Gastroesophageal sphincter (tissue), 4 donors: Measurements from ENCODE around the gene LMF1. TPM values are rescaled to one million over a fixed set of nuclear protein-coding genes. Genes with fewer than 3 reads are reported as not detected.

Source experiments
- ATAC-seq: fragments of 150-250 bp; one replicate; pipeline ENCODE4 v1.9.1; 2016; ENCODE audit warnings: mild to moderate bottlenecking, moderate library complexity
- H3K27ac ChIP-seq, 4 donors: fragments of 200-600 bp; sonication (generic) in 3 of 4; 1 replicate in 3 of 4; 2 replicates in 1 of 4; pipeline ENCODE4 v1.5.1; 2016 to 2019
- H3K27me3 ChIP-seq: fragments of 200-600 bp; sonication (generic); one replicate; pipeline ENCODE4 v1.5.1; 2019
- H3K36me3 ChIP-seq, 2 donors: fragments of 200-600 bp; sonication (generic); one replicate each; pipeline ENCODE4 v1.5.1; 2019; ENCODE audit warnings: control low read depth in 1 of 2
- H3K4me1 ChIP-seq, 3 donors: fragments of 200-600 bp; sonication (generic); 1 replicate in 2 of 3; 2 replicates in 1 of 3; pipeline ENCODE4 v1.5.1; 2016 to 2019; ENCODE audit warnings: control low read depth in 2 of 3
- H3K4me3 ChIP-seq, 2 donors: fragments of 200-600 bp; sonication (generic); one replicate each; pipeline ENCODE4 v1.5.1; 2019; ENCODE audit warnings: mild to moderate bottlenecking in 1 of 2, moderate library complexity in 1 of 2
- H3K9me3 ChIP-seq, 3 donors: fragments of 200-600 bp; sonication (generic); one replicate each; pipeline ENCODE4 v1.5.1; 2017 to 2019; ENCODE audit warnings: control low read depth in 2 of 3
- EP300 ChIP-seq: sonication (generic); formaldehyde crosslinking; IDR thresholded peaks from one replicate; pipeline ENCODE4 v1.6.1; 2017; ENCODE audit warnings: antibody characterized with exemption, mild to moderate bottlenecking
- POLR2A ChIP-seq, 2 donors: fragments of 450-650 bp; IDR thresholded peaks; one replicate each; pipeline ENCODE4 v1.6.1; 2017; ENCODE audit warnings: antibody characterized with exemption in 2 of 2, mild to moderate bottlenecking in 2 of 2, moderate library complexity in 1 of 2
- POLR2AphosphoS5 ChIP-seq: sonication (generic); formaldehyde crosslinking; IDR thresholded peaks from one replicate; pipeline ENCODE4 v1.6.1; 2017; ENCODE audit warnings: antibody characterized with exemption
- WGBS, 2 donors: methylation state at CpG; one replicate each; pipeline ENCODE4 v1.1.5; 2018; ENCODE audit warnings: low coverage in 1 of 2; 5-methylcytosine and 5-hydroxymethylcytosine counted together
- total RNA-seq, 4 donors: library from RNA; depleted of rRNA; stranded (reverse); fragments of >200 nt; gene quantifications; one replicate each; pipeline ENCODE4 v1.1.0, GENCODE V29; 2016
- TF ChIP-seq, protein P1 (sequence below), 4 experiments: fragments of 200-600 bp in 2 of 4; fragments of 450-650 bp in 2 of 4; sonication (generic) in 1 of 4; IDR thresholded peaks; one replicate each; pipeline ENCODE4 v1.5.1; 2017 to 2019; ENCODE audit warnings: antibody characterized with exemption in 4 of 4, mild to moderate bottlenecking in 2 of 4, moderate library complexity in 2 of 4

LMF1 gene
- total RNA-seq, 4 donors from 2014 or later = 13.7 to 57.3 (median 20.9) TPM

DNA sequence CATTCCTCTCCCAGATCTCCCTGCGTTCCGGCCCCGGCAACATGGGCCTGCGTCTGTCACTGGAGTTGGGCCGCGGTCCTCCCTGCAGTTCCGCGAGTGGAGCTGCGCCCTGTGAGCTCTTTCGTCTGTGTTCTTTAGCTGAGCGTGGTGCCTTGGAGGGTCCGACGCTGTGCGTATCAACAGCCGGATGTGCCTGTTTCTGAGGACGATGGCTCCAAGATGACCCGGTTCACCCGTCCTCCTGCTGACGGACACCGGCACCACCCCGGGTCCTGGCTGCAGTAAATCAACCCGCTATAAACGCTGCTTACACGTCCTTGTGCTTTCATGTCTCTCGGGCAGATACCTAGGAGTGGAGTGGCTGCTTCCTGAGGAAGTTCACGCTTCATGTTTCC, 125.4 kb downstream of the LMF1 start:
- WGBS, 2 donors = 88% methylated on average over 19 of the region's 26 CpGs; no CpG with 5 or more reads in 1 of the 2 donors
- H3K9me3 ChIP-seq = no peaks in the 10 kb centered on the region
- no peak overlapping the region for H3K27ac ChIP-seq
- no peaks in the 10 kb centered on the region for H3K36me3 ChIP-seq
- H3K4me1 ChIP-seq = no peaks in the 10 kb centered on the region
- H3K27me3 ChIP-seq = peaks cover 38% of the 10 kb centered on the region
- no peak for ATAC-seq
- H3K4me3 ChIP-seq = no peak overlapping the region
- TF ChIP-seq POLR2A (IDR thresholded peaks at IDR 0.05) (no peak), POLR2AphosphoS5 (no peak), EP300 (no peak)
- TF ChIP-seq, protein P1, sequence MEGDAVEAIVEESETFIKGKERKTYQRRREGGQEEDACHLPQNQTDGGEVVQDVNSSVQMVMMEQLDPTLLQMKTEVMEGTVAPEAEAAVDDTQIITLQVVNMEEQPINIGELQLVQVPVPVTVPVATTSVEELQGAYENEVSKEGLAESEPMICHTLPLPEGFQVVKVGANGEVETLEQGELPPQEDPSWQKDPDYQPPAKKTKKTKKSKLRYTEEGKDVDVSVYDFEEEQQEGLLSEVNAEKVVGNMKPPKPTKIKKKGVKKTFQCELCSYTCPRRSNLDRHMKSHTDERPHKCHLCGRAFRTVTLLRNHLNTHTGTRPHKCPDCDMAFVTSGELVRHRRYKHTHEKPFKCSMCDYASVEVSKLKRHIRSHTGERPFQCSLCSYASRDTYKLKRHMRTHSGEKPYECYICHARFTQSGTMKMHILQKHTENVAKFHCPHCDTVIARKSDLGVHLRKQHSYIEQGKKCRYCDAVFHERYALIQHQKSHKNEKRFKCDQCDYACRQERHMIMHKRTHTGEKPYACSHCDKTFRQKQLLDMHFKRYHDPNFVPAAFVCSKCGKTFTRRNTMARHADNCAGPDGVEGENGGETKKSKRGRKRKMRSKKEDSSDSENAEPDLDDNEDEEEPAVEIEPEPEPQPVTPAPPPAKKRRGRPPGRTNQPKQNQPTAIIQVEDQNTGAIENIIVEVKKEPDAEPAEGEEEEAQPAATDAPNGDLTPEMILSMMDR (IDR thresholded peaks at IDR 0.05) = no peak

DNA sequence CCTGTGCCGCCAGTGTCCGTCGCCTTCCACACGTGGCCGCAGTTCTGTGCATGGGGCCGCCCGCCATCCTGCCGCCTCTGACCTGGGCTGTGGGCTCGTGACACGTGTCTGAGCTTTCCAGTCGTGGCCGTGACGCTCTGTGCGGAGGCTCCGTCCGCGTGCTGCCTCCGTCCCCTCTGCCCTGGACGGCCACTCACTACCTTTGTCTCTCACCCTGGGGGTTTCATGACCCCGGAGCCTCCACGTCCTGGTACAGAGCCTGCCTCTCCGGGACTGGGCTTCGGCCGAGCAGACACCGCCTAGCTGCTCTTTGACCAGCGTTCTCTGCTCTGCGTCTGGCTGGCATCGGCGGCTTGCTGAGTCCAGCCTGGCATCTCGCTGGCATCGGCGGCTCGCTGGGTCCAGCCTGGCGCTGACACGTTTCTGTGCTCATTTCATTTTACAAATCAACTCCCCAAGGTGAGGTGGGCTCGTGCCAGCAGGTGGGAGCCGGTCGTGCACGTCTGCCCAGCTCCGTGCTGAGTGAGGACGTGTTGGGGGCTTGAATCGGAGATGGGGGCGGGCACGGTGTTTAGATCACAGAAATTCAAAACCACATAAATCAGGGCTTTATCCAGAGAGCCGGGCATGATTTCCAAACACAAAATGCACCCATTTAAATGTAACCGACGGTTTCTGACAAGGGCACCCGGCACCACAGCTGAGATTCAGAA, 126.0 kb downstream of the LMF1 start:
- no peak for TF ChIP-seq EP300
- TF ChIP-seq, protein P1 (IDR thresholded peaks at IDR 0.05) = no peak
- TF ChIP-seq POLR2A (IDR thresholded peaks at IDR 0.05) = no peak
- no peak for TF ChIP-seq POLR2AphosphoS5
- peaks cover 44% of the 10 kb centered on the region for H3K27me3 ChIP-seq
- no peaks in the 10 kb centered on the region for H3K9me3 ChIP-seq
- H3K27ac ChIP-seq = no peak overlapping the region
- WGBS, 2 donors = 96 to 99% methylated on average over 11 to 19 of the region's 48 CpGs
- H3K4me3 ChIP-seq = no peak overlapping the region
- H3K36me3 ChIP-seq = no peaks in the 10 kb centered on the region
- no peaks in the 10 kb centered on the region for H3K4me1 ChIP-seq
- ATAC-seq = no peak

DNA sequence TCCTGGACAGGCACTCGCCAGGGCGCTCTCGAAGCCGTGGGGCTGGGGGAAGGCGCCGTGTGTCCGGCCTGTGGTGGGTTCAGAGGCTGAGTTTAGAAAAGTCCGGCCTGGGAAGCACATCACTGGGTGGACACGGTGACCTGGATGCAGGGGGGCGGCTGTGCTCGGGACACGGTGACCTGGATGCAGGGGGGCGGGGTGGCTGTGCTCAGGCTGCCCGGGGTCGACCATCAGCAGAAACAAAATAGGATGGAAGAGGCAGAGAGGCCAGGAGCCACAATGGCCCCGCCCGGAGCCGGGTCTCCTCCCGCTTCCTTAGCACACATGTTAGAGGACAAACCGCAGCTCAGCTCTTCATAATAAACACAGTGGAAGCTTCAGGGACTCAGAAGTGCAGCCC, 127.0 kb downstream of the LMF1 start:
- TF ChIP-seq POLR2A (IDR thresholded peaks at IDR 0.05) (no peak), EP300 (no peak), POLR2AphosphoS5 (no peak)
- TF ChIP-seq, protein P1 (IDR thresholded peaks at IDR 0.05) = no peak
- 63 to 77% methylated on average over 7 to 15 of the region's 20 CpGs for WGBS, 2 donors
- H3K36me3 ChIP-seq = no peaks in the 10 kb centered on the region
- H3K4me1 ChIP-seq = no peaks in the 10 kb centered on the region
- ATAC-seq = no peak
- no peak overlapping the region for H3K4me3 ChIP-seq
- no peaks in the 10 kb centered on the region for H3K9me3 ChIP-seq
- H3K27me3 ChIP-seq = peaks cover 54% of the 10 kb centered on the region
- no peak overlapping the region for H3K27ac ChIP-seq

DNA sequence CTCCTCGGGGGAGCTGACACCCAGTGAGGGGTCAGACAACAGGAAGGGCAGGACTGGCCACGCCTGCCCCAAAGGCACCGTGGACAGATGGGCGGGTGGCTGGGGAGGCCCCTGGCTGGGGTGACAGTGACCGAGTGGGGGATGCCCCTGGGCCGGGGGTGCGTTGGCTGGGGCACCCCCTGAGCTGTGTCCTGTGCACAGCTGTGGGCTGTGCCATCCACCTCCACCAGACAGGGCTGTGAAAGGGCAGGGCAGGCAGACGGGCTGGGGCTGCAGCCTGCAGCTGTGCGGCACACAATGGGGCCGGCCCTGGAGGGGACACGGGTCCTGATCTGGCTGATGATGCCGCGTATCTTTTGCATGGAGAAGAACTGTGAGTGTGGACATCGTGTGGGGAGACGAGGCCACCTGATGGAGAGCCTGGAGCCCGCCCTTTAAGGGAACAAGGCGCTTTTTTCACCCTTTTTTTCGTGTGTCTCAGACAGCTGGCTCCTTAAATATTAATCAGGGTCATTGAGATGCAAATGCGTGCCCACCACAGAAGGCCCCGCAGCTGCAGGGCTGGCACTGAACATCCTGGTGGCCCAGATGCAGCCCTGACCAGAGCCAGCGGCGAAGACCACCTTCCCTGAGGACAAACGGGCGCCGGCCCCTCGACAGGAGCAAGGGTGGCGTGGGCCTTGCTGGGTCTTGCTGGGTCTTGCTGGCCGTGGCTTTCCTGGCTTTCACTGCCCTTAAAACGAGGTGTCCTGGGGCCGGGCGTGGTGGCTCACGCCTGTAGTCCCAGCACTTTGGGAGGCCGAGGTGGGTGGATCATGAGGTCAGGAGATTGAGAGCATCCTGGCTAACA, 127.8 kb downstream of the LMF1 start:
- H3K9me3 ChIP-seq = peaks cover 0 to 1% (median 0%) of the 10 kb centered on the region in 3 donors
- H3K4me3 ChIP-seq = no peak overlapping the region
- H3K27me3 ChIP-seq = peaks cover 57% of the 10 kb centered on the region
- TF ChIP-seq, protein P1 (IDR thresholded peaks at IDR 0.05) = no peak
- TF ChIP-seq EP300 = no peak
- no peak for TF ChIP-seq POLR2A (IDR thresholded peaks at IDR 0.05)
- no peak for TF ChIP-seq POLR2AphosphoS5
- H3K4me1 ChIP-seq = no peaks in the 10 kb centered on the region
- 71 to 75% methylated on average over 4 to 6 of the region's 33 CpGs for WGBS, 2 donors
- H3K36me3 ChIP-seq = no peaks in the 10 kb centered on the region
- no peak overlapping the region for H3K27ac ChIP-seq
- no peak for ATAC-seq
